Stimulated activated CD8-positive, alpha-beta memory T cell treated with anti-CD3 and anti-CD28 coated beads, Interleukin-2, amount 100 ng/mL, for 48 hours (primary cell): Measurements from ENCODE around the gene ADRM1.

Experiments
- DNase-seq, 2 donors: peaks; one replicate each; pipeline ENCODE4 v3.0.0-alpha.2; 2020; ENCODE audit warnings: low read depth in 2 of 2

Gene ADRM1

DNA sequence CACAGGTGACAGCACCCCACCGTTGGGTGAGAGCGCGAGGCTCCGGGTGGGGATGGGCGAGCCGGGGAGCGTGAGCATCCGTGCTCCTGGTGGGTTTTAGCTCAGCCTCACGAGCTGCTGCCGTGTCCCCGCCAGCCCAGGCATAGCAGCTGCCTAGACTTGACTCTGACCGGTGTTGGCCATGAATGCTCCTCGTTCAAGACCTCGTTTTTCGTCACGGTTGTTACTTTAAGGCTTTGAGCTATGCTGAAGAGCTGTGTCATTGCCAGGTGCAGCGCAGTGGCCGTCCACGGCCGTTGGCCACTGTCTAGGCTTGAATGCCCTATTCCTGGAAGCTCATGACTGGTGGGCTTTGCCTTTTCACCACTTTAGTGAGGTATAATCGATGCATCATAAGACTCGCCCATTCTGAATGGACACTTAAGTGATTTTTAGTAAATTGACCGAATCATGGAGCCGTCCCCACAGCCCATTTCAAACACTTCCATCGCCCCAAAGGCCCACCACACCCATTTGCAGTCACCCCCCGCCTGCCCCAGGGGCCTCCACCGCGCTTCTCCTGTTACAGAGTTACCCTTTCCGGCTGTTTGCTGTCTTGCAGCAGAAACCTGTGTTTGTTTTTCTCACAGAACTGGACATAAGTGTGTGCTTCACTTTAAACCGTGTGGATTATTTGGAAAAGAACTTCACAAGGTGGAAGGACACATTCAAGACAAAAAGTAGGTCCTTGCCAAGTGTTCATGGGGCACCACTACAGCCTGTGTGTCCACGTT is 21.4 kb upstream of the ADRM1 start:
- no peak for DNase-seq

DNA sequence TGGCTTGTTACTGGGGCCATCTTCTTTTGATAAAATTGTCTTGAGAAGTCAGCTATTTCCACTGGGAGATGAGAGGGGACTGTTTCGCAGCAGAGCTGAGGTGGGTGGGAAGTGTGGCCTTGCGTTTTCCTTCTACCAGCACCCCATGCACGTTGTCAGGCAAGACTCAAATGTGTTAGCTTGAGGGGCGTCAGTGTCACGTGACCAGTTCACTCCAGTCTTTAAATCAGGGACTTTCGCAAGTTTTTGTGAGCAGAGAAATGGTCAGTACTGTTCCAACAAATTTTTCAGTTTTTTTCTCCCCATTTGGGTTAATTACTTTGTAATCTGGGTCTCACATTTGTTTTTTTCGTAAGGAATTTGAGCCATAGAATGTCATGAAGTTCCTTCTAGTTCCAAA is 20.7 kb upstream of the ADRM1 start:
- no peak for DNase-seq

DNA sequence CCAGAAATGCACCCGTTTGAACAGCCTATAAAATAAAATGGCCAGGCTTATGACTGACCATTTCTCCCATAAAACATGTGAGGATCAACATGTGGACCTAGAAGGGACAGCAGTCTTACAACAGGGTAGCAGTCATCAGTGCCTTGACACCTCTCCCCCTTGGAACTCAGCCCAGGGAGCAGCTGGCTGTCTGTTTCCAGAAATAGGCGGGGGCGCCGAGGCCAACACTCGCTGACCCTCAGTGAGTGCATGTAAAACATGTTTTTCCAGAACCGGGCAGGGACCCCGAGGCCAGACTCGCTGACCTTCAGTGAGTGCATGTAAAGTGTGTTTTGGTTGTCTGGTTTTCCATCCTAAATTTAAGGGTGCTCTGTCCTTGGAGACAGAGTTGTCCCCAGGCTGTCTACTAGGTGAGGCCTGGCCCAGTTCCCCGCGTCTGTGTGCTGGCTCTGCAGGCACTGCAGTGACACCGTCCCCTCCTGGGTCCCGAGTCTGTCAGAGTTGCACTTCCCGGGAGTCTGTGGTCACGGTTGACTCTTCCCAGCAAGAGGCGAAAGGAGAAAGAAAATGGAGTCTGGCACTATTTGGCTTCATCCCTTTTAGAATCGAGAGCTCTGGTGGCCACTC is 19.8 kb upstream of the ADRM1 start:
- no peak for DNase-seq

DNA sequence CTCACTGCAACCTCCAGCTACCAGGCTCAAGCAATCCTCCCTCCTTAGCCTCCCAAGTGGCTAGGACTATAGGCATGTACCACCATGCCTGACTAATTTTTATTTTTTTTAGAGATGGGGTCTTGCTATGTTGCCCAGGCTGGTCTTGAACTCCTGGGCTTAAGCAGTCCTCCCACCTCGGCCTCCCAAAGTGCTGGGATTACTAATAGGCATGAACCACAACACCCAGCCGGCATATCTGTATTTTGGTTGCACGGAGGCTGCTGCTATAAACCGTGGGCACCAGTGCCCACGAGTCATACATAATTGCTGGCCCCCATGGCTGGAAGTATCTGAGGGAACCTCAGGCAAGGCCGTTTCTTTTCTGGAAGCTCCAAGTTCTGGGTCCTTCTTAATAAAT is 18.3 kb upstream of the ADRM1 start:
- DNase-seq: no peak

DNA sequence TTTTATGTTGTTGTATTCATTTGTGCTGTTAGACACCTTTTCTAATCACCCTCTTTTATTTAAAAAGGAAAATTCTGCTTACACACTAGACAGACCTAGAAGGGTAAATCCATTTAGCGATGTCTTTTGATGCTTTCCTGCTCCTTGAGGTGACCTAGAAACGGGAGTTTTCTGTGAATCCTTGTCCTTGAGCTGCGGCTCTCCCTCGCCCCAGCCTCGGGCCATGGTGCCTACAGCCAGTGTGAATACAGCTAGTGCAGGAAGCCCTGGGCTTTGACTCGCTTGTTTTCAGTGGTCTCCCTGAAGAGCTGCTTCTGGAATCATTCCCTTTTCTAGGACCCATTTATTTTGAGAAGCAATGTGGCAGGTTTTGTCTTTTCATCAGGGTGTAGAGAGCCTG is 17.6 kb upstream of the ADRM1 start:
- DNase-seq: no peak

DNA sequence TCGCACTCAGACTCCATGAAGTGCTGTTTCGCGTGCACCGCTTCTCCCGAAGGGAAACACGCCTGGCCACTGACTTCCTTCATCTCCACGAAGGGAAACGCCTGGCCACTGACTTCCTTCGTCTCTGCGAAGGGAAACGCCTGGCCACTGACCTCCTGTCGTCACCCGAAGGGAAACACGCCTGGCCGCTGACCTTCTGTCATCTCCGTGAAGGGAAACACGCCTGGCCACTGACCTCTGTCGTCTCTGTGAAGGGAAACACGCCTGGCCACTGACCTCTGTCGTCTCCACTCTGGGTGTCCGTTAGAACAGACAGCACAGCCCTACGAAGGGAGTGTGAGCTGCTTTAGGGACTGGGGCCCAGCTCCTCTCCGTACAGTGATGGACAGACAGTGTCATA is 17.1 kb upstream of the ADRM1 start:
- no peak for DNase-seq

DNA sequence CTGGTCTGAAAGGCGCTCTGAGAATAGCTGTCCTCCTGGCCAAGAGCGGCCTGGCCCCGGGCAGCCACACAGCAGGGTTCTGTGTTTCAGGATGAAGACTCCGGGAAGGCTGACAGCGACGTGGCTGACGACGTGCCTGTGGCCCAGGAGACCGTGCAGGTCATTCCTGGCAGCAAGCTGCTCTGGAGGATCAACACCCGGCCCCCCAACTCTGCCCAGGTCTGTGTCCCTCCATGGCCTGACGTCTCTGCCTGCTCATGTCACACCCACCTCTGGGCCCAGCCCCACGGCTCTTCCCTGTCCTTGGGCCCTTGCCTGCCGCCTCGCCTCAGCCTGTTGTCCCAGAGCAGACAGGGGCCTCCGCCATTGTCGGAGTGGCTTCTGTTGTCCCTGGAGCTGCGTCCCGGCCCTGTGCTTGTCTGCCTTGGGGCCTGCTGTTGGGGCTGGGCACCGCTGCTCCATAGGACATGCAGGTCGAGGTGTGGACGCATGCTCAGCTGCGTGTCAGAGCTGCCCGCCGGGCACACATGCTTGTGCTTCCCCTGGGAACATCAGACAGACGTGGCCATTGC is 16.2 kb upstream of the ADRM1 start:
- no peak for DNase-seq

DNA sequence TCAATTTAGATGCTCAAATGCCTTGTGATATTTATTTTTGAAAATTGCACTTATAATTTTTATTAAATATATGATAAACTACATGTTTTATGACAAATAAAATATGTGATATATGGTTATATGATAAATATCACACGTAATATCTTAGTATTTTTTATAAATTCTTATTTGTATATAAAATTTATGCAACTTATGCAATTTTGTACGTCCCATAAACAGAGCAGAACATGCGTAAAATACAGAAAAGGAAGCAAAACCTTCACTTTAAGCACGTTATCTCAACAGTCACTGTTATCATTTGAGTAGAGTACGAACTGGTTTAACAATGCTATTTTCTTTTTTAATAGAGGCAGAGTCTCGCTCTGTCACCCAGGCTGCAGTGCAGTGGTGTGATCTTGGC is 15.7 kb upstream of the ADRM1 start:
- no peak for DNase-seq

DNA sequence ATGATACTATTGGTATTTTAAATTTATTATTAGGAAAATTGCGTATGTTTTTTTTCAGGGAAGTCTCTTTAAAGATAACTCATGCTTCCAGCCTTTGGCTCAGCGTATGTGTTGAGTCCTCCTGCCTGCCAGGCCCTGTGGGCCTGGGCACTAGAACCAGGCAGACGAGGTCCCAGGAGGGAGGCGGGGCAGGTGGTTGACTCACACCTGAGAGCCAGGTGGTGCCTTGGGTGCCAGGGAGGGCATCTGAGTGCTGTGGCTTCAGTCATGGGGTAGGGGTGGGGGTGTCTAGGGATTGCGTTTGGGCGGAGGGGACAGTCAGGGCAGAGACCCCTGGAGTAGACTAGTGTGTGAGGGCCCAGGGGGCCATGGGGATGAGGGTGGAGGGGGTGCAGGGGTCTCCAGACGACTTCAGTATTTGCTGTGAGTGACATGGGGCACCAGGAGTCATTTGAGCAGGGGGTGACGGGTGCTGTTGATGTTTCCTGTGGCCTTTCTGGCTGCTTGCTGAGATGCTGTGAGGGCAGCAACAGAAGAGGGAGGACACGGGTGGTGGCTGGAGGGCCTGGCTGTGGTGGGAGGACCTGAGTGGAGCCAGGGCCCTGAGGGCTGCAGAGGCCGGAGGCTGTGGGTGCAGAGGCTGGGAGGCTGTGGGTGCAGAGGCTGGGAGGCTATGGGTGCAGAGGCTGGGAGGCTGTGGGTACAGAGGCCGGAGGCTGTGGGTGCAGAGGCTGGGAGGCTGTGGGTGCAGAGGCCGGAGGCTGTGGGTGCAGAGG is 14.8 kb upstream of the ADRM1 start:
- no peak for DNase-seq

DNA sequence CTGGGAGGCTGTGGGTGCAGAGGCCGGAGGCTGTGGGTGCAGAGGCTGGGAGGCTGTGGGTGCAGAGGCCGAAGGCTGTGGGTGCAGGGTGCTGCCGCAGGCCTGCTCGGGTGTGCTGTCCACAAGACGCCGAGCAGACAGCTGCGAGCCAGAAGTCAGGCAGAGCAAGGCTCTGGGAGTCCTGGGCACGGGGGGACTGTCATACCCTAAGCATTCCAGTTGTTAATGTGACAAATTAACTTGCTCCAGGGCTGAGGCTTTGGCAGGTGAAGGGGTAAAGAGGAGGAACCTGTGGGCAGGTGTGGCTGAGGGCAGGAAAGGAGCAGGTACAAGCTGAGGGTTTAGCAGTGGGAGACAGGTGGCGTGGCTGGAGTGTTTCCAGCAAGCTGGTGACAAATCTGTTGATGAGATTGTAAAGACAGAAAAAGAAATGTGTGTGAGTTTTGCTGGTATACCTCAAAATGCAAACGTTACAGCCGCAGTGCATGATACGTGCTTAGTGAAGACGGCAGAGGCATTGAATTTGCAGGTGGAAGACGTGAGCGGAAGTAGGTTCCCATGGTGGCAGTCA is 14.2 kb upstream of the ADRM1 start:
- DNase-seq: no peak

DNA sequence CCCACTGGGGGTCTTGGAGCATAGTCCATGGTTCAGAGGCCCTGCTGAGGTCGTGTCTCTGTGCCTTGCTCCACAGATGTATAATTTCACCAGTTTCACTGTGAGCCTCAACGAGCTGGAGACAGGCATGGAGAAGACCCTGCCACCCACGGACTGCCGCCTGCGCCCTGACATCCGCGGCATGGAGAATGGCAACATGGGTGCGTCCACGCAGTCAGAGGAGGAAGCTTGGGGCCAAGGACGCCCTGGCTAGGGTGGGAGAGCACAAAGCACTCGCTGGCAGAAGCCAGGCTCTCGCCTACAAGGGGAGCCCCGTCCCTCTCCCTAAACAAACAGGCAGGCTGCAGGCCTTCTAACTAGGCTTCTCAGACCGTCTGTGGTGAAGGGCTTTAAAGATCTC is 13.7 kb upstream of the ADRM1 start:
- DNase-seq: no peak

DNA sequence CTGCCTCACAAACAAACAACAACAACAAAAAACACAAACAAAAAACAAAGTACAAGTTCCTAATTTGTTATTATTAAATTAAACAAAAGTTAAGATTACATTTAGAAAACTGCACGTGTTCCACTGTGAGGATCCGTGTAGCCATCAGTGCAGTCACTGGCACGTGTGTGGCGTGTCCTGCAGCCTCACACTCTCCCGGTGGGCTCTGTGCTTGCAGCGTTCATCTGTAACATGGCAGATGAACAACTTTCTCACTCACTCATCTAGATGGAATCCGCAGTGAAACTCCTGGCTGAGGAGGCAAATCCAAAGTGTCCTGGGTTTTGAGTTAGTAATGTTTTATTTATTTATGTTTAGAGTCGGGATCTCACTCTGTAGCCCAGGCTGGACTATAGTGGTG is 12.9 kb upstream of the ADRM1 start:
- DNase-seq: no peak

DNA sequence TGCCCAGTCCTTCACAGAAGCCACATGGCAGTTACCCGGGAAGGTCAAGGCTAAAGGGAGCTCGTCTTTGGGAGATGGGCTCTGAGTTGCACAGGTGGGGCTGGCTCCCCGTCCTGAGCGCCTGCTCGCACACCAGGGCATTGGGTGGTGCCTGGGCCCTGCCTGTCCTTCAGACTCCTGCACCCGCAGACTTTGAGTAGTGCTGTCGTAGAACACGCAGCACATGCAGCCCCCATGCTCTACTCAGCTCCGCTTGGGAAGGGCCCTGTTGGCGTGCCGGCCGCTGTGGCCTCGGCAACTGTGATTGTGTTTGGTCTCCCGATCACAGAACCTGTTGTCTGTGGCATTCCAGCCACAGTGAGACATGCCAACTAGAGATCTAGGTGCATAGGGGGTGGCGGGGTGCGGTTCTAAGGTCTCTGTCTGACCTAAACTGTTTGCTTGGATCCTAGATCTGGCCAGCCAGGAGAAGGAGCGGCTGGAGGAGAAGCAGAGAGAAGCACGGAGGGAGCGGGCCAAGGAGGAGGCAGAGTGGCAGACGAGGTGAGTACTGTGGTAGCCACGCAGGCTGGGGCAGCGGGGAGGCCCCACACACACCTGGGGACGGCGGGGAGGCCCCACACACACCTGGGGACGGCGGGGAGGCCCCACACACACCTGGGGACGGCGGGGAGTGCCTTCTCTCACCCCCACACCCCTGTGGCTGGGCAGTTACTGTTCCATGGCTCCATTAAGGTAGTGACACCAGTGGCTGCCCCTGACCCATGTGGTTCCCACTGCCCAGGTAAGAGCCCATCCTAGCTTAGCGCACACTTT is 11.3 kb upstream of the ADRM1 start:
- no peak for DNase-seq

DNA sequence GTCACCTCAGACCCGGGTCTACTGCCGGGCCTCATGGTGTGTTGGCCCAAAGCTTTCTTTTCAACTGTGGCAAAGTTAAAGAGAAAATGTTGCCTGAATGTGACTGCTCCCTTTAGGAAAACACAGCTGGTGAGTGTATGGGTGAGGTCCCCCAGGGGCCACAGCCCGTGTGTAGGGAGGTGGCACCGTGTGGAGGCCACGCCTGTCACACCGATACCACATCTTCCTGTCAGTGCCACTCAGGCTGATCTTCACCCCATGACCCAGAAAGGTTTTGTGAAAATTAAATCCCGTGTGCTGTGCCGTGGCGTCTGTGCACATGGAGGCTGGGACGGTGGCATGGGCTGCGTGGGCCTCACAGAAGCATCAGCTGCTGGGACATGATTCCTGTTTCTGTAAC is 10.7 kb upstream of the ADRM1 start:
- DNase-seq: no peak

DNA sequence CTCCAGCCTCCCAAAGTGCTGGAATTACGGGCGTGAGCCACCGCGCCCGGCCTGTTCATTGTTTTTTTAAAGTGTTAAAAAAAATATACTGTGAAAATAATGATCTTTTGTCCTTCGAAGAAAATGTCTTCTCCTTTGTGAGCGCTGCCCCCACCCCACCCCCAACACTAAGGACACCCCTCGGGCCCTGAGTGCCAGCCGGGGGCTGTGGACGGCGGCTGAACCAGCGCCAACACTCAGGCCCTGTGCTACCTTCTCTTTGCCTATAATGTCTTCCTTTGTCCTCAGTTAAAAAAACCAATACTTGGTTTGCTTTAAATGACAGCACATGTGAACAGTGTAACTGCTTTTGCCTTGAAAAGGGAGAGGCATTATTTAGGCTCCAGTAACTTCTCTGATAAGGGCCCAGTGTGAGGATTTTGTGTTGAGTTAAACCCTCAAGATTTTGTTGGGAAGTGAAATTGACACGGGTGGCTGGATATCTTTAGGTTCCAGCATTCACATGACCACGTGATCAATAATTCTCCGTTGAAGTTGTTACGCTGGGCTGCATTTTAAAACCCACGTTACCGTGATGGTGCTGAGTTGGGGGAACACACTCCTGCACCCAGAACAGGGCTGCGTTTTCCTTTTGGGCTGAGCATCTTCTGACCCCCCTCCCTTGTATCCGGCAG is 9.5 kb upstream of the ADRM1 start:
- no peak for DNase-seq

DNA sequence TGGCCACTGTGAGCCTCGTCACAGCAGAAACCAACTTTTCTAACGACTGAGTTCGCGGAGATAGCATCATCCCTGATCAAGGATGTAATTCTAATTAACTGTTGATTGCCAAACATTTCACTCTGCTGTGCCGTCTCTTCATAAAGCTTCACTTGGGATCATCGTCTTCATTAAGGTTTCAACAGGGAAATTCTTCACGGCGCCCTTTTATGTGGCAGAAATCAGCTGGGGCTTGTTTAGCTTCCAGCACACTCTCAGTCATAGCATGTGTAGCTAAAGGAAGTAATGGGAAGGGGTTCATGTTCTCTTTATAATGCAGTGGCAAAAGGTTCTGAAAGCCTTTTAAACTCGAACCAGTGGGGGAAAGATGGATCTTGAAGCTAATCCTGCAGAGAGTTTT is 8.9 kb upstream of the ADRM1 start:
- DNase-seq: no peak

DNA sequence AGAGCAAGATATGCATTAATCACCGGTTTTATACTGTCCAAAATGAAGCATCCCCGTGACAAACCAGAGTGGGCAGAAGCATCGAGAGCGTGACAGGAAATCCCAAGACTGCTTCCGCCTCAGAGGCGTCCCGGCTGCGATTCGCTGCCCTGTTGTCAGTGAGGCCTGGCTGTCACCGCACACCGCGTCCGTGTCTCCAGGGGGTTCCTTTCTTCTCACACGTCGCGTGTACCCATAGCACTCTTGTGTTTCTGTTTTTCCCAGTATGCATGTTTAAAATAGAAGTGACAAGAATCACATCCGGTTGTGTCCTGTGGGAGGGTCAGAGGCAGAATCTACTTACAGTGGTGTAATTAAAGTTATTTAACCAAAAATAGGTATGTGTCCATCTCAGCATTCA is 8.3 kb upstream of the ADRM1 start:
- DNase-seq: no peak

DNA sequence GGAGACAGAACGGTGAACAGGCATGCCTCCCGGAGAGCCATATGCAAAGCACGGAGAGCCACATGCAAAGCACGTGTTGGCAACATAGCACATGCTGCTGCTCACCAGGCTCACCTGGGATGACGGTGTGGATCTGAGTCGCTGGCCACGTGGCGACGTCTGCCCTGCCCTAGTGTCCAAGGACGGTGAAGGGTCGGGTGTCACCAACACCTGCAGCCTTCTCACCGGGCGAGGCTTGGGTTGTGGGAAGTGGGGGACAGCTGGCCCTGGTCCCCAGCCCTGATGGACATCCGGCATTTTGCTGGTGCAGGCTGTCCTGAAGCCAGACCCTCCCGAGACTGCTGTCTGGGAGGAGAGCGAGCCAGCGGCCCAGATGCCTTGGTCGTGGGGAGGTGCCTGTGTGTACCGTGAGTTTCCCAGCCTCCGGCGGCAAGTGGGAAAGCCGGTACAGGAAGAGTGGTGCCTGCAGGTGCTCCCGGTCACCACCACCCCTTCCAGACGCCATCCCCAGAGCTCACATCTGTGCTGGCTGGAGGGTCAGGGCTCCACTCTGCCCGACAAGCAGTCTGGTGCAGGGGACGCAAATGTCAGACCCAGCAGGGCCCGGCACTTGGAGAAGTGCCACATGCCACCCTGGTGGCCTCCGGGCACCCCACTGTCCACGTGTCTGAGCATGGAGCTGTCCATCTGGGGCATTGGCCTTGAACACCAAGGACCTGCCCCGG is 5.9 kb upstream of the ADRM1 start:
- no peak for DNase-seq

DNA sequence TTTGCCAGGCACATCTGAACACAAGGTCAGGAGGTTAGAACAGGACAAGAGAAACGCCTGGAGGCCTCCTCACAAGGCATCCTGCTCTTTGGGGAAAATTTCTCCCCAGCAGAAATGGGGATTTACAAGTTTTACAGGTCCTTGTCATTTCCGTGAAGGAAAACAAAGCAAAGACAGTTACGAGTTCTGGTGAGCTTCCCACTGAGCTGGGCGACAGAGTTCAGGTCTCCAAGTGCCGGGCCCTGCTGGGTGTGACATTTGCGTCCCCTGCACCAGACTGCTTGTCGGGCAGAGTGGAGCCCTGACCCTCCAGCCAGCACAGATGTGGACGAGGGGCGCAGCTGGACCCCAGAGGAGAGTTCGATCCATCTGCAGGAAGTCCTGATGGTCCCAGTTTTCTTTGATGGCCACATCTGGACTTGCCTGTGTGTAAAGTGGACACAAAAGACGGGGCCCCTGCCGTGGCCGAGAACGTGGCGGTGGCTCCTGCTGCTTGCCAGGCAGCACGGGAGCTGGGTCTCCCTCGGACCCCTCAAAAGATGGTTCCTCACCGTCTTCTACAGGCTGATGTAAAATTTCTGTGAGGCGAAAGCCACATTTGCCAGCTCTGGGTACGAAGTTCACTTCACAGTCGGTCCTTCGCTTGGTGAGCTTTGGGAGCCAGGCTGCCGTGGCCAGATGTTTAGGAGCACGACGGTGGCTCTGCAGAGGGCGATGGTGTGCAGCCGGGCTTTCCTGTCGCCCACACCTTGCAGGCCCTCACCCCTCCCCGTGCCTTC is 5.2 kb upstream of the ADRM1 start:
- no peak for DNase-seq
